Muscle of arm (tissue), 12 donors: ENCODE results near the gene AZU1. TPM values are rescaled to one million over a fixed set of nuclear protein-coding genes. Genes with fewer than 3 reads are reported as not detected.
"Not testable (repeated sequence)": the region's sequence is repeated elsewhere in the genome, so short reads cannot be mapped to it uniquely, and the experiment has no call there.

Source experiments
- DNase-seq: peaks from one replicate; pipeline ENCODE4 v3.0.0-alpha.2; 2013
- polyA plus RNA-seq, 12 donors: library from polyadenylated mRNA; unstranded; fragments of 120-200 nt; gene quantifications; one replicate each; pipeline ENCODE4 v1.2.1, GENCODE V29; 2013; ENCODE audit not compliant: insufficient read length in 12 of 12

AZU1 gene
- polyA plus RNA-seq, 12 donors: 0.42 to 8.7 (median 0.90) TPM; not detected in 2

- no peak for DNase-seq
Observed at GRCh38 chr19:871446-872265, 44.0 kb downstream of the AZU1 start.

- no peak for DNase-seq
Observed at GRCh38 chr19:872266-872951, 44.8 kb downstream of the AZU1 start.

- DNase-seq: no peak
Observed at GRCh38 chr19:873084-873483, 45.4 kb downstream of the AZU1 start.

- DNase-seq: no peak
Observed at GRCh38 chr19:873561-874041, 46.0 kb downstream of the AZU1 start.

GRCh38 chr19:875265-875879 is 47.7 kb downstream of the AZU1 start:
- DNase-seq: no peak

- no peak for DNase-seq
Observed at GRCh38 chr19:876089-876488, 48.5 kb downstream of the AZU1 start.

GRCh38 chr19:876780-877314 is 49.2 kb downstream of the AZU1 start:
- DNase-seq: no peak

GRCh38 chr19:877992-878660 is 50.5 kb downstream of the AZU1 start:
- DNase-seq: not testable (repeated sequence)

GRCh38 chr19:878751-879561 is 51.3 kb downstream of the AZU1 start:
- DNase-seq: not testable (repeated sequence)

GRCh38 chr19:879711-880438 is 52.2 kb downstream of the AZU1 start:
- DNase-seq: no peak

Other genes with a start within 250 kb of the AZU1 start
- under 1 TPM in 10 of 12 donors, not detected in 2; 0.13 to 0.61 (median 0.31) TPM for gene HCN2, start 238.0 kb upstream of the AZU1 start, polyA plus RNA-seq
- 10 to 100 TPM in 11 of 12 donors, not detected in 1; 23.7 to 58.0 (median 29.2) TPM for gene POLRMT, start 194.3 kb upstream of the AZU1 start, polyA plus RNA-seq
- gene FGF22, start 188.0 kb upstream of the AZU1 start, polyA plus RNA-seq: under 1 TPM in 4 of 12 donors, not detected in 8; 0.09 to 0.21 (median 0.16) TPM
- 10 to 100 TPM in 11 of 12 donors, not detected in 1; 17.8 to 52.8 (median 19.0) TPM for gene RNF126, start 164.6 kb upstream of the AZU1 start, polyA plus RNA-seq
- 10 to 100 TPM in 11 of 12 donors, not detected in 1; 11.0 to 25.9 (median 12.2) TPM for gene FSTL3, start 151.4 kb upstream of the AZU1 start, polyA plus RNA-seq
- gene PRSS57, start 132.4 kb upstream of the AZU1 start, polyA plus RNA-seq: 1 to 10 TPM in 1 of 12 donors, under 1 TPM in 5, not detected in 6; 0.15 to 1.2 (median 0.19) TPM
- 10 to 100 TPM in 11 of 12 donors, not detected in 1; 17.2 to 80.5 (median 33.1) TPM for gene PALM, start 118.9 kb upstream of the AZU1 start, polyA plus RNA-seq
- gene MISP, start 76.7 kb upstream of the AZU1 start, polyA plus RNA-seq: 10 to 100 TPM in 1 of 12 donors, under 1 TPM in 9, not detected in 2; 0.07 to 36.0 (median 0.12) TPM
- 100 to 1,000 TPM in 11 of 12 donors, not detected in 1; 116 to 245 (median 136) TPM for gene PTBP1, start 30.4 kb upstream of the AZU1 start, polyA plus RNA-seq
- gene PLPPR3, start 5.9 kb upstream of the AZU1 start, polyA plus RNA-seq: 1 to 10 TPM in 3 of 12 donors, under 1 TPM in 7, not detected in 2; 0.12 to 2.7 (median 0.46) TPM
- 10 to 100 TPM in 1 of 12 donors, 1 to 10 TPM in 7, under 1 TPM in 2, not detected in 2; 0.66 to 12.0 (median 1.3) TPM for gene PRTN3, start 13.2 kb downstream of the AZU1 start, polyA plus RNA-seq
- 1 to 10 TPM in 2 of 12 donors, under 1 TPM in 5, not detected in 5; 0.21 to 1.2 (median 0.33) TPM for gene ELANE, start 24.5 kb downstream of the AZU1 start, polyA plus RNA-seq
- gene CFD, start 31.8 kb downstream of the AZU1 start, polyA plus RNA-seq: 10 to 100 TPM in 1 of 12 donors, 1 to 10 TPM in 9, under 1 TPM in 1, not detected in 1; 0.98 to 20.8 (median 1.6) TPM
- gene MED16, start 65.3 kb downstream of the AZU1 start, polyA plus RNA-seq: 1,000 to 10,000 TPM in 1 of 12 donors, 10 to 100 TPM in 11; 26.2 to 1,072 (median 32.9) TPM
- gene RNU6-9, start 65.6 kb downstream of the AZU1 start, polyA plus RNA-seq: not detected
- gene R3HDM4, start 85.4 kb downstream of the AZU1 start, polyA plus RNA-seq: 10 to 100 TPM in 11 of 12 donors, not detected in 1; 21.0 to 60.9 (median 27.3) TPM
- gene KISS1R, start 89.5 kb downstream of the AZU1 start, polyA plus RNA-seq: not detected
- gene ARID3A, start 98.2 kb downstream of the AZU1 start, polyA plus RNA-seq: 100 to 1,000 TPM in 1 of 12 donors, 10 to 100 TPM in 6, 1 to 10 TPM in 5; 7.5 to 100 (median 10.3) TPM
- 10 to 100 TPM in 11 of 12 donors, not detected in 1; 18.9 to 38.0 (median 20.3) TPM for gene WDR18, start 156.5 kb downstream of the AZU1 start, polyA plus RNA-seq
- gene GRIN3B, start 172.6 kb downstream of the AZU1 start, polyA plus RNA-seq: under 1 TPM in 10 of 12 donors, not detected in 2; 0.05 to 0.25 (median 0.14) TPM
- gene TMEM259, start 193.3 kb downstream of the AZU1 start, polyA plus RNA-seq: 100 to 1,000 TPM in 2 of 12 donors, 10 to 100 TPM in 9, not detected in 1; 56.1 to 123 (median 70.5) TPM
- not detected for gene RNU6-2, start 193.7 kb downstream of the AZU1 start, polyA plus RNA-seq
- gene CNN2, start 198.8 kb downstream of the AZU1 start, polyA plus RNA-seq: 10 to 100 TPM in 11 of 12 donors, not detected in 1; 36.3 to 89.8 (median 46.7) TPM
- gene ABCA7, start 212.3 kb downstream of the AZU1 start, polyA plus RNA-seq: 10 to 100 TPM in 9 of 12 donors, 1 to 10 TPM in 2, not detected in 1; 7.1 to 23.7 (median 18.2) TPM
- 10 to 100 TPM in 3 of 12 donors, 1 to 10 TPM in 8, not detected in 1; 6.0 to 26.0 (median 8.1) TPM for gene ARHGAP45, start 239.3 kb downstream of the AZU1 start, polyA plus RNA-seq